Measurements from ENCODE around the gene LRRC8D. TPM values are rescaled to one million over a fixed set of nuclear protein-coding genes. Genes with fewer than 3 reads are reported as not detected.

Gene LRRC8D
- total RNA-seq, 1 experiment from 2014 or later, result 37.2 TPM

DNA sequence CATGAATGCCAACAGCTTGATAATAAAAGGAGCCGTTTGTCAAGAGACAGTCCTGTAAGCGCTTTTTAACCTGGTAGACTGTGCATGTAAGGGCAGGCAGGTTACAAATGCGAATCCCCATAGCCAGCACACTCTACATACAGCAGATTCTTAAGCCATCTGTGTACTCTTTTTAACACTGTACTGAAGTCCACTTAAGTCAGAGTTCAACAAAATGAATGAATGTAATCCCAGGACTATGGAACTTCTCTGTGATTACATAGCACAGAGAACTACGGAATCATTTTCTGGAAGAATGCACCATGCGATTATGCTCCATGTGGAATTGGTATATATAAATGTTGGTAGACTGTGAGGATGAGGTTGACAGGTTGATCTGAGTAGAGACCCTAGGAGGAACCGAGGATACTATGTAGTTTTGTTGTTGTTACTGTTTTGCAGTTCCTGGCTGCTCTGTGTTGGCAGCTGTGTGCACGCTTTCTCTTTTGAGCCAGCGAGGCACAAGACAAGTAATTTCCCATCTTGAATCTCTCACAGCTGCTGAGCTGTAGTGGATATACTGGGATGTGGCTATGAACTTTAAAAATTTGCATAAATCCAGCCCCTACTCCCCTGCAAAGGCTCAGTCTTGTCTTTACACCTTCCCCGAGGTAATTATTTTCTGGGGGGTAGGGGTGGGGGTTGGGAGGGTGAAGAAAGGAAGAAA is 21.9 kb downstream of the LRRC8D start:
- Histone ChIP-seq H3K18ac (ENCODE audit: insufficient read length, low read depth, low read length) (no peak overlapping the region), H2AK5ac (ENCODE audit: insufficient read length, low read length) (no peak overlapping the region), H3K4me2 (ENCODE audit: insufficient read depth, insufficient read length, low read length) (peak overlapping the region; percentile 73), H2BK20ac (ENCODE audit: low read depth, low read length, poor library complexity, severe bottlenecking) (no peak overlapping the region), H2AFZ (ENCODE audit: low read length) (no peak overlapping the region), H3K9ac (ENCODE audit: extremely low read depth, insufficient read length, low read length) (peak overlapping the region; percentile 28), H3K9me3 (ENCODE audit: control insufficient read depth, low read depth, low read length) (no peaks in the 10 kb centered on the region), H3K79me1 (ENCODE audit: insufficient read depth, low read depth, low read length, poor library complexity, severe bottlenecking) (no peaks in the 10 kb centered on the region), H2BK15ac (ENCODE audit: low read depth, low read length) (no peak overlapping the region), H3T11ph (ENCODE audit: low read length) (no peak overlapping the region), H3K27me3 (ENCODE audit: insufficient read depth, low read length) (no peaks in the 10 kb centered on the region), H2BK120ac (ENCODE audit: low read depth, low read length, poor library complexity, severe bottlenecking) (no peak overlapping the region), H2BK12ac (ENCODE audit: insufficient read length, low read depth, low read length) (no peak overlapping the region), H4K91ac (ENCODE audit: insufficient read length, low read depth, low read length) (no peak overlapping the region), H3K4me1 (ENCODE audit: insufficient read depth, low read length) (0 out of 2 replicates have a peak, but pooled peaks cover 2% of the 10 kb centered on the region), H4K8ac (replicated peaks; ENCODE audit: insufficient read length, low read depth, low read length) (no peak overlapping the region), H3K56ac (ENCODE audit: insufficient read length, low read depth, low read length) (no peak overlapping the region), H2BK5ac (ENCODE audit: insufficient read length, low read length) (no peak overlapping the region), H3K4ac (ENCODE audit: low read depth, low read length) (no peak overlapping the region), H3K27ac (ENCODE audit: insufficient read length, low read depth, low read length) (no peak overlapping the region), H4K20me1 (ENCODE audit: control insufficient read depth, insufficient read depth, insufficient read length) (no peaks in the 10 kb centered on the region), H3K23ac (ENCODE audit: insufficient read length, low read depth, low read length) (no peak overlapping the region), H3K14ac (ENCODE audit: insufficient read depth, low read length) (no peak overlapping the region), H3K79me2 (ENCODE audit: insufficient read depth, low read length) (no peaks in the 10 kb centered on the region), H4K5ac (ENCODE audit: insufficient read length, low read depth, low read length) (no peak overlapping the region), H3K23me2 (ENCODE audit: insufficient read length, low read depth, low read length, poor library complexity, severe bottlenecking) (no peaks in the 10 kb centered on the region)
- no peak for DNase-seq
- TF ChIP-seq, protein P1, sequence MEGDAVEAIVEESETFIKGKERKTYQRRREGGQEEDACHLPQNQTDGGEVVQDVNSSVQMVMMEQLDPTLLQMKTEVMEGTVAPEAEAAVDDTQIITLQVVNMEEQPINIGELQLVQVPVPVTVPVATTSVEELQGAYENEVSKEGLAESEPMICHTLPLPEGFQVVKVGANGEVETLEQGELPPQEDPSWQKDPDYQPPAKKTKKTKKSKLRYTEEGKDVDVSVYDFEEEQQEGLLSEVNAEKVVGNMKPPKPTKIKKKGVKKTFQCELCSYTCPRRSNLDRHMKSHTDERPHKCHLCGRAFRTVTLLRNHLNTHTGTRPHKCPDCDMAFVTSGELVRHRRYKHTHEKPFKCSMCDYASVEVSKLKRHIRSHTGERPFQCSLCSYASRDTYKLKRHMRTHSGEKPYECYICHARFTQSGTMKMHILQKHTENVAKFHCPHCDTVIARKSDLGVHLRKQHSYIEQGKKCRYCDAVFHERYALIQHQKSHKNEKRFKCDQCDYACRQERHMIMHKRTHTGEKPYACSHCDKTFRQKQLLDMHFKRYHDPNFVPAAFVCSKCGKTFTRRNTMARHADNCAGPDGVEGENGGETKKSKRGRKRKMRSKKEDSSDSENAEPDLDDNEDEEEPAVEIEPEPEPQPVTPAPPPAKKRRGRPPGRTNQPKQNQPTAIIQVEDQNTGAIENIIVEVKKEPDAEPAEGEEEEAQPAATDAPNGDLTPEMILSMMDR (conservative IDR thresholded peaks at IDR 0.05), result no peak
- H3K4me1 Mint-ChIP-seq, result peaks cover 38 to 45% of the 10 kb centered on the region in 2 experiments
- H3K27me3 Mint-ChIP-seq (ENCODE audit: low read depth), result no peaks in the 10 kb centered on the region
- peaks cover 9 to 41% (median 30%) of the 10 kb centered on the region in 3 experiments for H3K36me3 Mint-ChIP-seq (ENCODE audit: insufficient read depth in 1 of 3, low read depth in 3 of 3)
- no CpG with 5 or more reads among the region's 9 CpGs for WGBS (ENCODE audit: extremely low coverage, insufficient read length, low lambda C conversion rate)
- H3K4me3 Mint-ChIP-seq, result peak overlapping the region; percentile 79 to 83
- H3K9me3 Mint-ChIP-seq, result no peaks in the 10 kb centered on the region
- H3K27ac Mint-ChIP-seq, result peak overlapping the region in 2 of 3 experiments; percentile 92 to 96; a peak in 5 of 7 replicates

All from H9 (cell line).